ENCODE results near the gene NT5E. TPM values are rescaled to one million over a fixed set of nuclear protein-coding genes. Genes with fewer than 3 reads are reported as not detected.
"Not testable (repeated sequence)": the region's sequence is repeated elsewhere in the genome, so short reads cannot be mapped to it uniquely, and the experiment has no call there.

NT5E gene
- 0.18 and 0.20 TPM in 2 replicates for total RNA-seq (2014; rRNA removed; shearing (Covaris generic))

- peaks cover 6% of the 10 kb centered on the region for H3K4me1 ChIP-seq
- H3K4me3 ChIP-seq, result peak within 1 kb of the TSS; percentile 52
- DNase-seq, result peak; percentile 16 to 30
- H3K9me3 ChIP-seq (replicated peaks), result no peaks in the 10 kb centered on the region
- no peak within 1 kb of the TSS for H3K27ac ChIP-seq
- H3K36me3 ChIP-seq, result no peaks in the 10 kb centered on the region
- H3K27me3 ChIP-seq, result peaks cover 6% of the 10 kb centered on the region; the same call in 1 of the 2 replicates
Observed at GRCh38 chr6:85449818-85450759, at the start of gene NT5E. Gene NT5E, plus strand, starts transcription at chr6:85450083. Its CDS starts 57 bp downstream, at chr6:85450140.

- Histone ChIP-seq H3K4me1 (no peaks in the 10 kb centered on the region), H3K9me3 (replicated peaks) (no peaks in the 10 kb centered on the region), H3K4me3 (no peak overlapping the region), H3K27ac (no peak overlapping the region), H3K27me3 (no peaks in the 10 kb centered on the region), H3K36me3 (no peaks in the 10 kb centered on the region)
- DNase-seq, result no peak
Observed at GRCh38 chr6:85400331-85400730, 49.6 kb upstream of the NT5E start.

- Histone ChIP-seq H3K27me3 (no peaks in the 10 kb centered on the region), H3K4me3 (no peak overlapping the region), H3K9me3 (replicated peaks) (no peaks in the 10 kb centered on the region), H3K4me1 (no peaks in the 10 kb centered on the region), H3K27ac (no peak overlapping the region), H3K36me3 (no peaks in the 10 kb centered on the region)
- DNase-seq, result no peak
Observed at GRCh38 chr6:85401186-85402021, 48.5 kb upstream of the NT5E start.

GRCh38 chr6:85402071-85402470, 47.8 kb upstream of the NT5E start:
- Histone ChIP-seq H3K4me1 (no peaks in the 10 kb centered on the region), H3K4me3 (no peak overlapping the region), H3K27ac (no peak overlapping the region), H3K9me3 (replicated peaks) (no peaks in the 10 kb centered on the region), H3K36me3 (no peaks in the 10 kb centered on the region), H3K27me3 (no peaks in the 10 kb centered on the region)
- DNase-seq, result no peak

GRCh38 chr6:85402922-85403321, 47.0 kb upstream of the NT5E start:
- no peaks in the 10 kb centered on the region for H3K36me3 ChIP-seq
- no peaks in the 10 kb centered on the region for H3K27me3 ChIP-seq
- H3K27ac ChIP-seq, result no peak overlapping the region
- H3K9me3 ChIP-seq (replicated peaks), result no peaks in the 10 kb centered on the region
- no peaks in the 10 kb centered on the region for H3K4me1 ChIP-seq
- H3K4me3 ChIP-seq, result no peak overlapping the region
- no peak for DNase-seq

GRCh38 chr6:85403331-85404015, 46.4 kb upstream of the NT5E start:
- H3K4me1 ChIP-seq, result no peaks in the 10 kb centered on the region
- H3K9me3 ChIP-seq (replicated peaks), result no peaks in the 10 kb centered on the region
- no peak overlapping the region for H3K4me3 ChIP-seq
- H3K36me3 ChIP-seq, result no peaks in the 10 kb centered on the region
- no peak overlapping the region for H3K27ac ChIP-seq
- no peak for DNase-seq
- no peaks in the 10 kb centered on the region for H3K27me3 ChIP-seq

GRCh38 chr6:85404016-85404563, 45.8 kb upstream of the NT5E start:
- H3K27ac ChIP-seq; H3K27me3 ChIP-seq; H3K4me1 ChIP-seq; H3K36me3 ChIP-seq; DNase-seq; H3K4me3 ChIP-seq; H3K9me3 ChIP-seq (replicated peaks): not testable (repeated sequence)

- H3K36me3 ChIP-seq, result no peaks in the 10 kb centered on the region
- no peak overlapping the region for H3K27ac ChIP-seq
- no peak for DNase-seq
- H3K27me3 ChIP-seq, result no peaks in the 10 kb centered on the region
- no peak overlapping the region for H3K4me3 ChIP-seq
- no peaks in the 10 kb centered on the region for H3K4me1 ChIP-seq
- H3K9me3 ChIP-seq (replicated peaks), result no peaks in the 10 kb centered on the region
Observed at GRCh38 chr6:85404564-85405174, 45.2 kb upstream of the NT5E start.

GRCh38 chr6:85405175-85405852, 44.6 kb upstream of the NT5E start:
- Histone ChIP-seq H3K36me3 (no peaks in the 10 kb centered on the region), H3K27me3 (no peaks in the 10 kb centered on the region), H3K4me3 (no peak overlapping the region), H3K27ac (no peak overlapping the region), H3K9me3 (replicated peaks) (no peaks in the 10 kb centered on the region), H3K4me1 (no peaks in the 10 kb centered on the region)
- DNase-seq, result no peak

- no peaks in the 10 kb centered on the region for H3K4me1 ChIP-seq
- no peak for DNase-seq
- no peak overlapping the region for H3K4me3 ChIP-seq
- H3K27ac ChIP-seq, result no peak overlapping the region
- H3K27me3 ChIP-seq, result no peaks in the 10 kb centered on the region
- H3K9me3 ChIP-seq (replicated peaks), result no peaks in the 10 kb centered on the region
- H3K36me3 ChIP-seq, result no peaks in the 10 kb centered on the region
Observed at GRCh38 chr6:85405853-85406198, 44.1 kb upstream of the NT5E start.

- Histone ChIP-seq H3K27ac (no peak overlapping the region), H3K27me3 (no peaks in the 10 kb centered on the region), H3K36me3 (no peaks in the 10 kb centered on the region), H3K4me3 (no peak overlapping the region), H3K9me3 (replicated peaks) (no peaks in the 10 kb centered on the region), H3K4me1 (no peaks in the 10 kb centered on the region)
- DNase-seq, result no peak
Observed at GRCh38 chr6:85406641-85407075, 43.2 kb upstream of the NT5E start.

- H3K4me3 ChIP-seq, result no peak overlapping the region
- H3K27me3 ChIP-seq, result no peaks in the 10 kb centered on the region
- H3K4me1 ChIP-seq, result no peaks in the 10 kb centered on the region
- peak in 1 of 2 experiments; percentile 7 for DNase-seq
- H3K27ac ChIP-seq, result no peak overlapping the region
- no peaks in the 10 kb centered on the region for H3K9me3 ChIP-seq (replicated peaks)
- no peaks in the 10 kb centered on the region for H3K36me3 ChIP-seq
Observed at GRCh38 chr6:85408039-85408438, 41.8 kb upstream of the NT5E start.

GRCh38 chr6:85412911-85413430, 36.9 kb upstream of the NT5E start:
- H3K36me3 ChIP-seq, result no peaks in the 10 kb centered on the region
- no peaks in the 10 kb centered on the region for H3K4me1 ChIP-seq
- H3K9me3 ChIP-seq (replicated peaks), result no peaks in the 10 kb centered on the region
- DNase-seq, result no peak
- H3K4me3 ChIP-seq, result no peak overlapping the region
- H3K27me3 ChIP-seq, result no peaks in the 10 kb centered on the region
- H3K27ac ChIP-seq, result no peak overlapping the region

Data from SJCRH30 (cell line).